ENCODE measurements around the gene BPTF.

DNA sequence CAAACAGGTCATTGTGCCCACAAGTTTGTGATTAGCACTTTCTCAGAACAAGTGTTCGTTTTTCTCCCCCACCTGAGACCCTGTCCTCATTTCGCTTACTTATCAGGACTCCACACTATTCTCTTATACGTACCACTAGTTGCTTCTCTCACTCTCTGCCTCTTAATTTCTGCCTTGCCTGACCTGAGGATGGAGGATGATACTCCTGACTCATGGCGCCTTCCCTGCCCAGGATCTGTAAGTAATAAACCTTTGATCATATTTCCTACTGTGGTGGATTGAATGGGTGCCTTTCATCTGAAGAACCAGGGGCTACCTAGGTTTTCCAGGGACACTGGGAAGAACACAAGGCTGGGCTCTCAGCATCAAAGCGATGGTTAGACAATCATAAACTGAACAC, 39.8 kb upstream of the BPTF start:
- TF ChIP-seq, protein P1, sequence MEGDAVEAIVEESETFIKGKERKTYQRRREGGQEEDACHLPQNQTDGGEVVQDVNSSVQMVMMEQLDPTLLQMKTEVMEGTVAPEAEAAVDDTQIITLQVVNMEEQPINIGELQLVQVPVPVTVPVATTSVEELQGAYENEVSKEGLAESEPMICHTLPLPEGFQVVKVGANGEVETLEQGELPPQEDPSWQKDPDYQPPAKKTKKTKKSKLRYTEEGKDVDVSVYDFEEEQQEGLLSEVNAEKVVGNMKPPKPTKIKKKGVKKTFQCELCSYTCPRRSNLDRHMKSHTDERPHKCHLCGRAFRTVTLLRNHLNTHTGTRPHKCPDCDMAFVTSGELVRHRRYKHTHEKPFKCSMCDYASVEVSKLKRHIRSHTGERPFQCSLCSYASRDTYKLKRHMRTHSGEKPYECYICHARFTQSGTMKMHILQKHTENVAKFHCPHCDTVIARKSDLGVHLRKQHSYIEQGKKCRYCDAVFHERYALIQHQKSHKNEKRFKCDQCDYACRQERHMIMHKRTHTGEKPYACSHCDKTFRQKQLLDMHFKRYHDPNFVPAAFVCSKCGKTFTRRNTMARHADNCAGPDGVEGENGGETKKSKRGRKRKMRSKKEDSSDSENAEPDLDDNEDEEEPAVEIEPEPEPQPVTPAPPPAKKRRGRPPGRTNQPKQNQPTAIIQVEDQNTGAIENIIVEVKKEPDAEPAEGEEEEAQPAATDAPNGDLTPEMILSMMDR (IDR thresholded peaks at IDR 0.05), result no peak
- TF ChIP-seq POLR2A (IDR thresholded peaks at IDR 0.05), result no peak

All from adrenal gland (tissue), 5 donors.